C4-2B (cell line): ENCODE results near the gene FABP6.

Experiments used
- ZFX ChIP-seq: fragments of 450-650 bp; IDR thresholded peaks from 2 replicates; pipeline ENCODE4 v1.6.1; 2017
- TF ChIP-seq, protein P1 (sequence below): fragments of 450-650 bp; conservative IDR thresholded peaks from 2 replicates; pipeline ENCODE4 v1.5.1; 2017; ENCODE audit warnings: mild to moderate bottlenecking

DNA sequence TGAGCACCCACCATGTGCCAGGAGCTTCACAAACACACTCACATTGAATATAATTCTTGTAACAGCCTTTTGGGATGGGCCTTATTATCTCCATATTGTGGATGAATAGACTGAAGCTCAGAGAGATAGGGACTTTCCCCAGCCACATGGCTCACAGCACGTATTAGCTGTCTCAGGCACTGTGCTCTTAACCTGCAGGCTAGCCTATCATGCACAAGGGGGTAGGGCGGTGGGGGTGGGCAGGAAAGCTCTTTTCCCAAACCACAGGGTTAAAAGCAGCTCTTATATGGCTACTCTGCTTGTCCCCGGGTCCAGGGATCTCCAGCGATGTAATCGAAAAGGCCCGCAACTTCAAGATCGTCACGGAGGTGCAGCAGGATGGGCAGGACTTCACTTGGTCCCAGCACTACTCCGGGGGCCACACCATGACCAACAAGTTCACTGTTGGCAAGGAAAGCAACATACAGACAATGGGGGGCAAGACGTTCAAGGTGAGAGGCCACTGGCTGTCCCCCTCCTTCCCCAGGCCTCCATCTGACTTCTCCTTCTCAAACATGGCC is 2.6 kb downstream of the FABP6 start:
- TF ChIP-seq, protein P1, sequence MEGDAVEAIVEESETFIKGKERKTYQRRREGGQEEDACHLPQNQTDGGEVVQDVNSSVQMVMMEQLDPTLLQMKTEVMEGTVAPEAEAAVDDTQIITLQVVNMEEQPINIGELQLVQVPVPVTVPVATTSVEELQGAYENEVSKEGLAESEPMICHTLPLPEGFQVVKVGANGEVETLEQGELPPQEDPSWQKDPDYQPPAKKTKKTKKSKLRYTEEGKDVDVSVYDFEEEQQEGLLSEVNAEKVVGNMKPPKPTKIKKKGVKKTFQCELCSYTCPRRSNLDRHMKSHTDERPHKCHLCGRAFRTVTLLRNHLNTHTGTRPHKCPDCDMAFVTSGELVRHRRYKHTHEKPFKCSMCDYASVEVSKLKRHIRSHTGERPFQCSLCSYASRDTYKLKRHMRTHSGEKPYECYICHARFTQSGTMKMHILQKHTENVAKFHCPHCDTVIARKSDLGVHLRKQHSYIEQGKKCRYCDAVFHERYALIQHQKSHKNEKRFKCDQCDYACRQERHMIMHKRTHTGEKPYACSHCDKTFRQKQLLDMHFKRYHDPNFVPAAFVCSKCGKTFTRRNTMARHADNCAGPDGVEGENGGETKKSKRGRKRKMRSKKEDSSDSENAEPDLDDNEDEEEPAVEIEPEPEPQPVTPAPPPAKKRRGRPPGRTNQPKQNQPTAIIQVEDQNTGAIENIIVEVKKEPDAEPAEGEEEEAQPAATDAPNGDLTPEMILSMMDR, result no peak
- no peak for TF ChIP-seq ZFX
